ENCODE data around the gene SPNS1. TPM values are rescaled to one million over a fixed set of nuclear protein-coding genes. Genes with fewer than 3 reads are reported as not detected.

SPNS1 gene
- total and polyA plus RNA-seq, 4 donors = 11.5 to 20.5 (median 15.7) TPM

DNA sequence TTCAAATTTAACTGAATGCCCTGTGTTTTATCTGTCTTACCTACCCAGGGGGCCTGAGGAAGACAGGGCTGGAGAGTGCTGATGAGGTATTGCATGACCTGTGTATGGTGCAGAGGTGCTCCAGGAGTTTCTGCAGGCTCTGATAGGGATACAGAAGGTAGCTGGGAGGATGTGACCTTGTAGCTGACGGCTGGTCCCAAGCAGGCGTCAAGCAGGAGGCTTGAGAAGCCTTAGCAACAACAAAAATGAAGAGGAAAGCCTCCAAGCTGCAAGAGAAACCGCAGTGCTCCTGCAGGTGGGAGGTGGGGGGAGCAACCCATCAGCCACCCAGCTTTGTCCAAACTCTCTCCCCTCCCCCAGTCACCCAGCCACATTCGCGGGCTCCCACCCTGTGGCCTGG, 50.6 kb downstream of the SPNS1 start:
- 74% methylated on average over 5 of the region's 5 CpGs for WGBS
- DNase-seq (ENCODE audit: low spot score) = no peak

DNA sequence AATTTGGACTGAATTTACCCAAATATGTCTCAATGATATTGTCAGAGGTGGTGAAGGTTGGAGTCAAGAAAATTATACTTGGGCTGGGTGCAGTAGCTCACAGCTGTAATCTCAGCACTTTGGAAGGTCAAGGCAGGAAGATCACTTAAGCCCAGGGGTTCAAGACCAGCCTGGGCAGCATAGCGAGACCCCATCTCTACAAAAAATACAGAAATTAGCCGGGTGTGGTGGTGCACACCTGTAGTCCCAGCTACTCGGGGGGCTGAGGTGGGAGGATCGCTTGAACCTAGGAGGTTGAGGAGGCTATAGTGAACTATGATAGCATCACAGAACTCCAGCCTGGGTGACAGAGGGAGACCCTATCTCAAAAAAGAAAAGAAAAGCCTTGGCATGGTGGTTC, 51.2 kb downstream of the SPNS1 start:
- Histone ChIP-seq H3K36me3 (ENCODE audit: control insufficient read depth in 4 of 4, insufficient read depth in 3 of 4, low read depth in 1 of 4, low read length in 3 of 4) (no peaks in the 10 kb centered on the region), H3K9me3 (ENCODE audit: control insufficient read depth in 4 of 4, low read length in 3 of 4) (no peaks in the 10 kb centered on the region), H3K27ac (ENCODE audit: low read depth in 1 of 2, low read length in 2 of 2) (no peak overlapping the region), H3K9ac (ENCODE audit: low read depth in 1 of 2, low read length in 2 of 2) (no peak overlapping the region), H3K4me3 (ENCODE audit: low read depth in 1 of 3, low read length in 3 of 3) (no peak overlapping the region), H3K27me3 (ENCODE audit: control insufficient read depth in 4 of 4, insufficient read depth in 4 of 4, low read length in 3 of 4) (peaks cover 0 to 2% (median 0%) of the 10 kb centered on the region in 4 donors), H3K4me1 (ENCODE audit: control insufficient read depth in 4 of 4, insufficient read depth in 4 of 4, low read length in 3 of 4) (no peaks in the 10 kb centered on the region)
- 94% methylated on average over 4 of the region's 4 CpGs for WGBS
- DNase-seq (ENCODE audit: low spot score) = no peak
- TF ChIP-seq HNF4A (conservative IDR thresholded peaks at IDR 0.05) (no peak), EGR1 (IDR thresholded peaks at IDR 0.05; ENCODE audit: low read depth in 2 of 2) (no peak), SP1 (IDR thresholded peaks at IDR 0.05) (no peak), YY1 (IDR thresholded peaks at IDR 0.05) (no peak), RAD21 (IDR thresholded peaks at IDR 0.05) (no peak), NR2F2 (IDR thresholded peaks at IDR 0.05) (no peak), HNF4G (IDR thresholded peaks at IDR 0.05) (no peak), TAF1 (conservative IDR thresholded peaks at IDR 0.05) (no peak), FOXA2 (IDR thresholded peaks at IDR 0.05) (no peak), GABPA (IDR thresholded peaks at IDR 0.05 in 1 of 2, conservative IDR thresholded peaks at IDR 0.05 in 1 of 2) (no peak), RXRA (IDR thresholded peaks at IDR 0.05) (no peak), JUND (IDR thresholded peaks at IDR 0.05) (no peak), FOXA1 (IDR thresholded peaks at IDR 0.05) (no peak)
- TF ChIP-seq, protein P1, sequence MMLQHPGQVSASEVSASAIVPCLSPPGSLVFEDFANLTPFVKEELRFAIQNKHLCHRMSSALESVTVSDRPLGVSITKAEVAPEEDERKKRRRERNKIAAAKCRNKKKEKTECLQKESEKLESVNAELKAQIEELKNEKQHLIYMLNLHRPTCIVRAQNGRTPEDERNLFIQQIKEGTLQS (IDR thresholded peaks at IDR 0.05) = no peak
- TF ChIP-seq, protein P2, sequence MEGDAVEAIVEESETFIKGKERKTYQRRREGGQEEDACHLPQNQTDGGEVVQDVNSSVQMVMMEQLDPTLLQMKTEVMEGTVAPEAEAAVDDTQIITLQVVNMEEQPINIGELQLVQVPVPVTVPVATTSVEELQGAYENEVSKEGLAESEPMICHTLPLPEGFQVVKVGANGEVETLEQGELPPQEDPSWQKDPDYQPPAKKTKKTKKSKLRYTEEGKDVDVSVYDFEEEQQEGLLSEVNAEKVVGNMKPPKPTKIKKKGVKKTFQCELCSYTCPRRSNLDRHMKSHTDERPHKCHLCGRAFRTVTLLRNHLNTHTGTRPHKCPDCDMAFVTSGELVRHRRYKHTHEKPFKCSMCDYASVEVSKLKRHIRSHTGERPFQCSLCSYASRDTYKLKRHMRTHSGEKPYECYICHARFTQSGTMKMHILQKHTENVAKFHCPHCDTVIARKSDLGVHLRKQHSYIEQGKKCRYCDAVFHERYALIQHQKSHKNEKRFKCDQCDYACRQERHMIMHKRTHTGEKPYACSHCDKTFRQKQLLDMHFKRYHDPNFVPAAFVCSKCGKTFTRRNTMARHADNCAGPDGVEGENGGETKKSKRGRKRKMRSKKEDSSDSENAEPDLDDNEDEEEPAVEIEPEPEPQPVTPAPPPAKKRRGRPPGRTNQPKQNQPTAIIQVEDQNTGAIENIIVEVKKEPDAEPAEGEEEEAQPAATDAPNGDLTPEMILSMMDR (IDR thresholded peaks at IDR 0.05; ENCODE audit: low read depth, low read length, missing input control) = no peak
- TF ChIP-seq, protein P3, sequence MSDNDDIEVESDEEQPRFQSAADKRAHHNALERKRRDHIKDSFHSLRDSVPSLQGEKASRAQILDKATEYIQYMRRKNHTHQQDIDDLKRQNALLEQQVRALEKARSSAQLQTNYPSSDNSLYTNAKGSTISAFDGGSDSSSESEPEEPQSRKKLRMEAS (IDR thresholded peaks at IDR 0.05) = no peak
- TF ChIP-seq, protein P4, sequence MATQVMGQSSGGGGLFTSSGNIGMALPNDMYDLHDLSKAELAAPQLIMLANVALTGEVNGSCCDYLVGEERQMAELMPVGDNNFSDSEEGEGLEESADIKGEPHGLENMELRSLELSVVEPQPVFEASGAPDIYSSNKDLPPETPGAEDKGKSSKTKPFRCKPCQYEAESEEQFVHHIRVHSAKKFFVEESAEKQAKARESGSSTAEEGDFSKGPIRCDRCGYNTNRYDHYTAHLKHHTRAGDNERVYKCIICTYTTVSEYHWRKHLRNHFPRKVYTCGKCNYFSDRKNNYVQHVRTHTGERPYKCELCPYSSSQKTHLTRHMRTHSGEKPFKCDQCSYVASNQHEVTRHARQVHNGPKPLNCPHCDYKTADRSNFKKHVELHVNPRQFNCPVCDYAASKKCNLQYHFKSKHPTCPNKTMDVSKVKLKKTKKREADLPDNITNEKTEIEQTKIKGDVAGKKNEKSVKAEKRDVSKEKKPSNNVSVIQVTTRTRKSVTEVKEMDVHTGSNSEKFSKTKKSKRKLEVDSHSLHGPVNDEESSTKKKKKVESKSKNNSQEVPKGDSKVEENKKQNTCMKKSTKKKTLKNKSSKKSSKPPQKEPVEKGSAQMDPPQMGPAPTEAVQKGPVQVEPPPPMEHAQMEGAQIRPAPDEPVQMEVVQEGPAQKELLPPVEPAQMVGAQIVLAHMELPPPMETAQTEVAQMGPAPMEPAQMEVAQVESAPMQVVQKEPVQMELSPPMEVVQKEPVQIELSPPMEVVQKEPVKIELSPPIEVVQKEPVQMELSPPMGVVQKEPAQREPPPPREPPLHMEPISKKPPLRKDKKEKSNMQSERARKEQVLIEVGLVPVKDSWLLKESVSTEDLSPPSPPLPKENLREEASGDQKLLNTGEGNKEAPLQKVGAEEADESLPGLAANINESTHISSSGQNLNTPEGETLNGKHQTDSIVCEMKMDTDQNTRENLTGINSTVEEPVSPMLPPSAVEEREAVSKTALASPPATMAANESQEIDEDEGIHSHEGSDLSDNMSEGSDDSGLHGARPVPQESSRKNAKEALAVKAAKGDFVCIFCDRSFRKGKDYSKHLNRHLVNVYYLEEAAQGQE (IDR thresholded peaks at IDR 0.05) = no peak
- TF ChIP-seq, protein P5, sequence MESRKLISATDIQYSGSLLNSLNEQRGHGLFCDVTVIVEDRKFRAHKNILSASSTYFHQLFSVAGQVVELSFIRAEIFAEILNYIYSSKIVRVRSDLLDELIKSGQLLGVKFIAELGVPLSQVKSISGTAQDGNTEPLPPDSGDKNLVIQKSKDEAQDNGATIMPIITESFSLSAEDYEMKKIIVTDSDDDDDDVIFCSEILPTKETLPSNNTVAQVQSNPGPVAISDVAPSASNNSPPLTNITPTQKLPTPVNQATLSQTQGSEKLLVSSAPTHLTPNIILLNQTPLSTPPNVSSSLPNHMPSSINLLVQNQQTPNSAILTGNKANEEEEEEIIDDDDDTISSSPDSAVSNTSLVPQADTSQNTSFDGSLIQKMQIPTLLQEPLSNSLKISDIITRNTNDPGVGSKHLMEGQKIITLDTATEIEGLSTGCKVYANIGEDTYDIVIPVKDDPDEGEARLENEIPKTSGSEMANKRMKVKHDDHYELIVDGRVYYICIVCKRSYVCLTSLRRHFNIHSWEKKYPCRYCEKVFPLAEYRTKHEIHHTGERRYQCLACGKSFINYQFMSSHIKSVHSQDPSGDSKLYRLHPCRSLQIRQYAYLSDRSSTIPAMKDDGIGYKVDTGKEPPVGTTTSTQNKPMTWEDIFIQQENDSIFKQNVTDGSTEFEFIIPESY (IDR thresholded peaks at IDR 0.05) = no peak

More for the DNA sequence above, 50.6 kb downstream of the SPNS1 start:
- Histone ChIP-seq H3K27ac (ENCODE audit: low read depth in 1 of 2, low read length in 2 of 2) (no peak overlapping the region), H3K27me3 (ENCODE audit: control insufficient read depth in 4 of 4, insufficient read depth in 4 of 4, low read length in 3 of 4) (peaks cover 0 to 2% (median 0%) of the 10 kb centered on the region in 4 donors), H3K4me3 (ENCODE audit: low read depth in 1 of 3, low read length in 3 of 3) (no peak overlapping the region), H3K9ac (ENCODE audit: low read depth in 1 of 2, low read length in 2 of 2) (no peak overlapping the region), H3K9me3 (ENCODE audit: control insufficient read depth in 4 of 4, low read length in 3 of 4) (no peaks in the 10 kb centered on the region), H3K4me1 (ENCODE audit: control insufficient read depth in 4 of 4, insufficient read depth in 4 of 4, low read length in 3 of 4) (no peaks in the 10 kb centered on the region), H3K36me3 (ENCODE audit: control insufficient read depth in 4 of 4, insufficient read depth in 3 of 4, low read depth in 1 of 4, low read length in 3 of 4) (no peaks in the 10 kb centered on the region)
- TF ChIP-seq HNF4G (IDR thresholded peaks at IDR 0.05) (no peak), EGR1 (IDR thresholded peaks at IDR 0.05; ENCODE audit: low read depth in 2 of 2) (no peak), YY1 (IDR thresholded peaks at IDR 0.05) (no peak), TAF1 (conservative IDR thresholded peaks at IDR 0.05) (no peak), SP1 (IDR thresholded peaks at IDR 0.05) (no peak), HNF4A (conservative IDR thresholded peaks at IDR 0.05) (no peak)
- TF ChIP-seq, protein P1 (IDR thresholded peaks at IDR 0.05) = no peak
- TF ChIP-seq, protein P3 (IDR thresholded peaks at IDR 0.05) = no peak

All from liver (tissue), 9 donors.